Measurements from ENCODE around the gene CCL16. TPM values are rescaled to one million over a fixed set of nuclear protein-coding genes. Genes with fewer than 3 reads are reported as not detected.

CCL16 gene
- total and polyA plus RNA-seq, 2 of the 8 experiments (the other 6 are each of a cell fraction or from before 2014, with no cell fraction given) = not detected

DNA sequence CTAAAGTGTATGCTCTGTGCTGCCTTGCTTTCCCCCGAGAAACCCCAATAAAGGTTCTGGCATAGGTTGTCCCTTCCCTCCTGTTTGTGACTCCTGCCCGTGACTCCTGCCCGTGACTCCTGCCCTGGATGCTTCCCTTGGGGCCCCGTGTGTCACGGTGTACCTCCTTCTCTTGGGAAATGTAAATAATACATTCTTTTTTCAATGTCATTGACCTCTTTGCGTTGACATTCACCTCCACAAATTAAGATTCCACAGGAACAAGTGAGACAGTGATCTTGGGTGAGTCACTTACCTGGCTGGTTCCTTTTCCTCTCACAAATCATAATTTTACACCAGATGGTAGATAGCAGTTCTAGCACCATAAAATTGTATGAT, 19.4 kb upstream of the CCL16 start (continued):
- no peak for TF ChIP-seq CHD7 (IDR thresholded peaks at IDR 0.05; ENCODE audit: insufficient replicate concordance, low read length)
- no peak for TF ChIP-seq POLR2AphosphoS5 (IDR thresholded peaks at IDR 0.05; ENCODE audit: low read depth, low read length)
- TF ChIP-seq EP300 (IDR thresholded peaks at IDR 0.05; ENCODE audit: borderline replicate concordance in 1 of 2, low read depth in 2 of 2, low read length in 2 of 2) = no peak
- TF ChIP-seq RXRA (IDR thresholded peaks at IDR 0.05; ENCODE audit: insufficient read depth, low read depth, low read length) = no peak
- TF ChIP-seq JUND (IDR thresholded peaks at IDR 0.05; ENCODE audit: low read length) = no peak
- no peak for TF ChIP-seq EZH2 (IDR thresholded peaks at IDR 0.05; ENCODE audit: low read depth, low read length, severe bottlenecking)
- no peak for TF ChIP-seq POLR2A (IDR thresholded peaks at IDR 0.05; ENCODE audit: control extremely low read depth in 1 of 2, low read depth in 2 of 2, low read length in 2 of 2)

All from H1 (cell line).